K562 (cell line): ENCODE results near the gene AQP2. TPM values are rescaled to one million over a fixed set of nuclear protein-coding genes. Genes with fewer than 3 reads are reported as not detected.

Source experiments
- ATAC-seq: fragments of 200-7000 bp; cut with Tn5 transposase; 3 replicates; pipeline ENCODE4 v1.9.1; 2020; ENCODE audit warnings: moderate library complexity
- BruUV-seq: library from RNA; stranded (reverse); fragments of 400-500 nt; replicated peaks from 2 replicates; lab custom pipeline; 2021; lab: Mats Ljungman, UMichigan
- CTCF ChIA-PET: fragments of 300-600 bp; formaldehyde crosslinking; extraction: SDS; loops from one replicate; lab custom pipeline; 2021; ENCODE audit warnings: low intra/inter-chr PET ratio; lab: Yijun Ruan, JAX
- POLR2A ChIA-PET: fragments of 300-600, 350-650 bp; sonication (Branson Sonifier 250); formaldehyde crosslinking; extraction: SDS; loops from one replicate; lab custom pipeline; 2021; ENCODE audit warnings: antibody characterized with exemption, inconsistent platforms; lab: Yijun Ruan, JAX
- DNase-seq, 4 experiments: peaks; one replicate each; pipeline versions ENCODE4 v3.0.0 to v3.0.0-alpha.2; 2011 to 2018; ENCODE audit warnings: low spot score in 3 of 4, mixed read lengths in 3 of 4; ENCODE audit errors: extremely low read depth in 1 of 4
- FAIRE-seq: peaks from 2 replicates; lab custom pipeline; 2011; peaks lifted over from hg19 to GRCh38; lab: Jason Lieb, UNC
- H2AFZ ChIP-seq: 2 replicates; pipeline ENCODE4 v1.6.0; 2011; ENCODE audit warnings: low read depth, low read length, control low read depth, inconsistent platforms
- H3K27ac ChIP-seq: fragments of 200-600 bp; 3 replicates; pipeline ENCODE4 v1.8.0; 2011; ENCODE audit warnings: low read depth, mild to moderate bottlenecking, control low read depth, inconsistent platforms, low read length, moderate library complexity, mixed read lengths; ENCODE audit errors: extremely low read depth
- H3K27me3 ChIP-seq, 2 experiments: fragments of 300-600 bp in 1 of 2; 2 replicates in 1 of 2; 3 replicates in 1 of 2; pipeline versions ENCODE4 v1.6.0 to v1.8.0; 2011; ENCODE audit warnings: inconsistent platforms in 2 of 2, low read length in 2 of 2, mild to moderate bottlenecking in 1 of 2, mixed read lengths in 1 of 2, moderate library complexity in 1 of 2; ENCODE audit not compliant: control insufficient read depth in 2 of 2, insufficient read depth in 2 of 2
- H3K36me3 ChIP-seq: fragments of 300-600 bp; 3 replicates; pipeline ENCODE4 v1.8.0; 2011; ENCODE audit warnings: mild to moderate bottlenecking, low read length, inconsistent platforms; ENCODE audit not compliant: control insufficient read depth, insufficient read depth
- H3K4me1 ChIP-seq, 2 experiments: fragments of 200-600 bp in 1 of 2; replicated peaks in 1 of 2; 2 replicates in 1 of 2; 3 replicates in 1 of 2; pipeline versions ENCODE4 v1.5.1 to v1.8.0; 2011; ENCODE audit warnings: inconsistent platforms in 2 of 2, low read length in 2 of 2, mild to moderate bottlenecking in 1 of 2, mixed read lengths in 1 of 2, moderate library complexity in 1 of 2; ENCODE audit not compliant: control insufficient read depth in 2 of 2, insufficient read depth in 2 of 2
- H3K4me2 ChIP-seq: 2 replicates; pipeline ENCODE4 v1.6.1; 2011; ENCODE audit warnings: low read length, control low read depth, inconsistent platforms, mixed read lengths; ENCODE audit not compliant: insufficient read depth
- H3K4me3 ChIP-seq: fragments of 200-600 bp; sonication (generic), shearing (Covaris generic); 2 replicates; pipeline ENCODE4 v1.5.1; 2016; ENCODE audit warnings: control low read depth, inconsistent platforms
- H3K79me2 ChIP-seq: fragments of 200-600 bp; 3 replicates; pipeline ENCODE4 v1.8.0; 2011; ENCODE audit warnings: low read length, inconsistent platforms; ENCODE audit not compliant: control insufficient read depth, insufficient read depth
- H3K9ac ChIP-seq, 2 experiments: 2 replicates each; pipeline versions ENCODE4 v1.6.0 to v1.6.1; 2011; ENCODE audit warnings: low read depth in 2 of 2, low read length in 2 of 2, control low read depth in 1 of 2, inconsistent platforms in 1 of 2, mild to moderate bottlenecking in 1 of 2, mixed read lengths in 1 of 2; ENCODE audit not compliant: insufficient read depth in 1 of 2
- H3K9me1 ChIP-seq: one replicate; pipeline ENCODE4 v1.6.0; 2011; ENCODE audit warnings: inconsistent platforms, mild to moderate bottlenecking, low read length, moderate library complexity; ENCODE audit not compliant: control insufficient read depth, insufficient read depth
- H3K9me3 ChIP-seq: replicated peaks from 2 replicates; pipeline ENCODE4 v1.5.1; 2011; ENCODE audit warnings: low read depth, low read length, inconsistent platforms; ENCODE audit not compliant: control insufficient read depth, insufficient read depth
- H4K20me1 ChIP-seq: replicated peaks from 2 replicates; pipeline ENCODE4 v1.6.1; 2011; ENCODE audit warnings: low read length, inconsistent platforms, mixed read lengths; ENCODE audit not compliant: control insufficient read depth, insufficient read depth
- ARHGAP35 ChIP-seq: fragments of 450-650 bp; IDR thresholded peaks from 2 replicates; pipeline ENCODE4 v1.6.1; 2018; ENCODE audit not compliant: partially characterized antibody
- BRF1 ChIP-seq: IDR thresholded peaks from 3 replicates; pipeline ENCODE4 v1.6.1; 2011; ENCODE audit warnings: borderline replicate concordance, mild to moderate bottlenecking; ENCODE audit not compliant: insufficient read length; ENCODE audit errors: extremely low read depth
- CBX3 ChIP-seq, 2 experiments: IDR thresholded peaks; 1 replicate in 1 of 2; 2 replicates in 1 of 2; pipeline ENCODE4 v1.6.1; 2012; ENCODE audit warnings: inconsistent platforms in 2 of 2, low read length in 2 of 2, borderline replicate concordance in 1 of 2, control low read depth in 1 of 2
- CBX5 ChIP-seq: IDR thresholded peaks from 2 replicates; pipeline ENCODE4 v1.6.1; 2014; ENCODE audit warnings: low read depth, borderline replicate concordance
- CREM ChIP-seq: IDR thresholded peaks from 2 replicates; pipeline ENCODE4 v1.6.1; 2014; ENCODE audit warnings: antibody characterized with exemption, low read depth
- FOXK2 ChIP-seq, 2 experiments: fragments of 450-650 bp; IDR thresholded peaks in 1 of 2; conservative IDR thresholded peaks in 1 of 2; 2 replicates each; pipeline ENCODE4 v1.6.1; 2016; ENCODE audit warnings: low read depth in 2 of 2, mild to moderate bottlenecking in 1 of 2
- ILF3 ChIP-seq: fragments of 450-650 bp; IDR thresholded peaks from 2 replicates; pipeline ENCODE4 v1.6.1; 2018; ENCODE audit warnings: antibody characterized with exemption, mild to moderate bottlenecking, moderate library complexity, borderline replicate concordance
- NFRKB ChIP-seq: fragments of 450-650 bp; IDR thresholded peaks from 2 replicates; pipeline ENCODE4 v1.6.1; 2016; ENCODE audit warnings: low read depth
- POLR2G ChIP-seq: fragments of 200-400 bp; formaldehyde crosslinking; IDR thresholded peaks from 2 replicates; pipeline ENCODE4 v1.6.1; 2017; ENCODE audit warnings: low read depth, mild to moderate bottlenecking, antibody characterized with exemption, low read length, moderate library complexity
- RAD21 ChIP-seq, 2 experiments: fragments of 250-450 bp in 1 of 2; fragments of 450-650 bp in 1 of 2; sonication (Bioruptor Pico) in 1 of 2; formaldehyde crosslinking in 1 of 2; IDR thresholded peaks in 1 of 2; conservative IDR thresholded peaks in 1 of 2; 2 replicates each; pipeline versions ENCODE4 v1.4.0 to v1.8.0; 2020 to 2022; ENCODE audit warnings: mild to moderate bottlenecking in 2 of 2, moderate library complexity in 1 of 2
- SRSF3 ChIP-seq: fragments of 200-400 bp; formaldehyde crosslinking; IDR thresholded peaks from 2 replicates; pipeline ENCODE4 v1.6.1; 2016; ENCODE audit warnings: mild to moderate bottlenecking, low read length, moderate library complexity; ENCODE audit not compliant: insufficient read depth
- TCF7 ChIP-seq: sonication (generic); IDR thresholded peaks from 2 replicates; pipeline ENCODE4 v1.6.1; 2016; ENCODE audit warnings: antibody characterized with exemption, borderline replicate concordance
- ZBTB17 ChIP-seq: fragments of 450-650 bp; formaldehyde crosslinking; IDR thresholded peaks from 2 replicates; pipeline ENCODE4 v1.4.0; 2020; ENCODE audit warnings: mild to moderate bottlenecking
- ZC3H11A ChIP-seq: IDR thresholded peaks from 2 replicates; pipeline ENCODE4 v1.6.1; 2012; ENCODE audit warnings: low read depth, low read length, improper control_type of control experiment
- ZNF12 ChIP-seq: sonication (generic); formaldehyde crosslinking; IDR thresholded peaks from 2 replicates; pipeline ENCODE4 v1.4.0; 2020; ENCODE audit warnings: mild to moderate bottlenecking, missing genetic modification reagents
- ZNF121 ChIP-seq: sonication (generic); formaldehyde crosslinking; conservative IDR thresholded peaks from 2 replicates; pipeline ENCODE4 v1.8.0; 2022; ENCODE audit warnings: missing genetic modification reagents
- ZNF282 ChIP-seq: sonication (generic); formaldehyde crosslinking; IDR thresholded peaks from 2 replicates; pipeline ENCODE4 v1.8.1; 2023; ENCODE audit warnings: missing genetic modification reagents
- WGBS: fragments of 100-300 bp; shearing (Covaris generic); methylation state at CpG from one replicate; pipeline ENCODE4 v1.1.6; 2016; ENCODE audit warnings: low coverage, mixed read lengths; ENCODE audit not compliant: insufficient coverage; ENCODE audit errors: missing lambda C conversion rate; 5-methylcytosine and 5-hydroxymethylcytosine counted together
- in situ Hi-C: fragments of 300-500 bp; cut with MboI; formaldehyde crosslinking; loops from 4 replicates; pipeline ENCODE4 v1.15.0; 2018; ENCODE audit warnings: inconsistent platforms, mixed read lengths
- intact Hi-C: fragments of 100-400 bp; cut with micrococcal nuclease; formaldehyde crosslinking; loops from 2 replicates; pipeline ENCODE4 v1.14.2; 2022
- polyA plus RNA-seq, 8 experiments: library from polyadenylated mRNA; depleted of rRNA in 4 of 8; stranded (reverse) in 5 of 8; unstranded in 3 of 8; fragments of >200 nt; fragmentation: Nextera tagmentation in 2 of 8; fragmentation: Illumina TruSeq in 1 of 8; extraction: Ambion mirVana in 2 of 8; extraction: Trizol in 1 of 8; gene quantifications; 2 replicates each; pipeline versions ENCODE4 v1.2.1 to v1.2.3, GENCODE V29; 2011 to 2014; ENCODE audit warnings: inconsistent platforms in 1 of 8, missing spikeins in 1 of 8
- total RNA-seq, 7 experiments: library from RNA; depleted of rRNA in 6 of 7; stranded (reverse); fragments of >200 nt in 6 of 7; fragmentation: Illumina TruSeq in 2 of 7; extraction: Trizol in 2 of 7; gene quantifications; 2 replicates each; pipeline versions ENCODE4 v1.2.1 to v1.2.3, GENCODE V29; 2011 to 2021; ENCODE audit warnings: low replicate concordance in 1 of 7
- TF ChIP-seq, protein P1 (sequence below): fragments of 450-650 bp; formaldehyde crosslinking; IDR thresholded peaks from 2 replicates; pipeline ENCODE4 v1.4.0; 2022; ENCODE audit warnings: missing genetic modification characterization

AQP2 gene
- total and polyA plus RNA-seq, 9 of the 15 experiments (the other 6 are each of a cell fraction or from before 2014, with no cell fraction given): not detected

DNA sequence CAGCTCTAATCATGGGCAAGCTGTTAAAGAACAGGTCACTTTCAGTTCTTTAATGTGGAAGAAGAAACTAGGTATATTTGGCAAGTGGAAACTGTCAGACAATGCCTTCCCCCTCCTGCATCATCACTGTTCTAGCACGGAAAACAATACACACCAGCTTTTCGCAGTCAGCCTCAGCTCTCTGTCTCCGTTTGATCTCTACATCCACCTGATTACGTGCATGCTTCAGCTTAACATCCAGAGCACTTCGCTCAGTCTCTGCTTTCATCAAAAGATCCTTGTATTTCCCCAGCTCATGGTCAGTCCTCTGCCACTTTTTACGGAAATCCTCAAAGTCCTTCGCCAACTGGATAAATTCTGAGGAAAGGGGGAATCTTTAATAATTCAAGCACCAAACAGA, 55.7 kb downstream of the AQP2 start (continued):
- TF ChIP-seq CBX3 (IDR thresholded peaks at IDR 0.05; ENCODE audit: borderline replicate concordance in 1 of 2, low read length in 2 of 2) (no peak), ZNF282 (CRISPR knock-in tag) (no peak)

- H3K27ac ChIP-seq: no peak overlapping the region
- peaks cover 24% of the 10 kb centered on the region; the same call in 2 of the 3 replicates for H3K79me2 ChIP-seq
- no peaks in the 10 kb centered on the region for H3K9me1 ChIP-seq
- 100% methylated on average over 1 of the region's 1 CpG for WGBS
- ChIA-PET CTCF (no interaction called here), POLR2A (interaction anchor here (1.1 to 3.1 kb wide), 3 partner anchors 11 to 32 kb away, joined by 4 to 14 read pairs (median 6); no protein-coding TSS in a partner anchor)
- no peaks in the 10 kb centered on the region for H3K27me3 ChIP-seq
- no TSS peak for BruUV-seq
- H2AFZ ChIP-seq: no peak overlapping the region
- H3K9me3 ChIP-seq: no peaks in the 10 kb centered on the region
- no peak overlapping the region for H3K4me2 ChIP-seq
- DNase-seq: no peak
- no peak for ATAC-seq
- no peak for FAIRE-seq
- no peak overlapping the region for H3K9ac ChIP-seq
- H4K20me1 ChIP-seq: 0 out of 2 replicates have a peak, but pooled peaks cover 3% of the 10 kb centered on the region
- no peak overlapping the region for H3K4me3 ChIP-seq
- in situ Hi-C loops: no loop called here
- intact Hi-C loops: no loop called here
- H3K36me3 ChIP-seq: peaks cover 73% of the 10 kb centered on the region
- H3K4me1 ChIP-seq: no peaks in the 10 kb centered on the region; a peak in 1 of 5 replicates
- TF ChIP-seq SRSF3: no peak
- TF ChIP-seq ZBTB17 (CRISPR knock-in tag): no peak
- no peak for TF ChIP-seq CREM
- TF ChIP-seq POLR2G: no peak
- TF ChIP-seq NFRKB: no peak
- no peak for TF ChIP-seq ARHGAP35
- TF ChIP-seq BRF1: no peak
- TF ChIP-seq ZNF12: no peak
- TF ChIP-seq TCF7: no peak
- no peak for TF ChIP-seq RAD21 (CRISPR knock-in tag; conservative IDR thresholded peaks at IDR 0.05 in 1 of 2, IDR thresholded peaks at IDR 0.05 in 1 of 2)
- no peak for TF ChIP-seq ZC3H11A
- TF ChIP-seq FOXK2 (conservative IDR thresholded peaks at IDR 0.05 in 1 of 2, IDR thresholded peaks at IDR 0.05 in 1 of 2; ENCODE audit: low read depth in 2 of 2): no peak
- TF ChIP-seq, protein P1, sequence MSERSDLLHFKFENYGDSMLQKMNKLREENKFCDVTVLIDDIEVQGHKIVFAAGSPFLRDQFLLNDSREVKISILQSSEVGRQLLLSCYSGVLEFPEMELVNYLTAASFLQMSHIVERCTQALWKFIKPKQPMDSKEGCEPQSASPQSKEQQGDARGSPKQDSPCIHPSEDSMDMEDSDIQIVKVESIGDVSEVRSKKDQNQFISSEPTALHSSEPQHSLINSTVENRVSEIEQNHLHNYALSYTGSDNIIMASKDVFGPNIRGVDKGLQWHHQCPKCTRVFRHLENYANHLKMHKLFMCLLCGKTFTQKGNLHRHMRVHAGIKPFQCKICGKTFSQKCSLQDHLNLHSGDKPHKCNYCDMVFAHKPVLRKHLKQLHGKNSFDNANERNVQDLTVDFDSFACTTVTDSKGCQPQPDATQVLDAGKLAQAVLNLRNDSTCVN (CRISPR knock-in tag): no peak
- TF ChIP-seq ZNF121: no peak
- no peak for TF ChIP-seq ILF3
- no peak for TF ChIP-seq CBX5
These were observed 56.4 kb downstream of the AQP2 start for GRCh38 chr12:50006754-50007442.
